ENCODE data around the gene PCSK2. TPM values are rescaled to one million over a fixed set of nuclear protein-coding genes. Genes with fewer than 3 reads are reported as not detected.

The PCSK2 gene
- polyA plus RNA-seq, 2 of the 4 experiments (the other 2 are of a cell fraction) = 0.01 TPM; not detected in 1

- POLR2A ChIA-PET = no interaction called here
- Histone ChIP-seq H3K4me1 (no peaks in the 10 kb centered on the region), H3K4me3 (no peak overlapping the region), H3K9me3 (no peaks in the 10 kb centered on the region), H3K27ac (no peak overlapping the region), H3K4me2 (no peak overlapping the region)
- TF ChIP-seq JUNB (IDR thresholded peaks at IDR 0.05) = no peak
- TF ChIP-seq HOXB5 (CRISPR knock-in tag; IDR thresholded peaks at IDR 0.05) = no peak
- TF ChIP-seq MAX (IDR thresholded peaks at IDR 0.05) = no peak
- no peak for TF ChIP-seq BCL3 (IDR thresholded peaks at IDR 0.05)
- no peak for TF ChIP-seq GATA3 (IDR thresholded peaks at IDR 0.05; ENCODE audit: borderline replicate concordance)
- no peak for TF ChIP-seq CBX2 (IDR thresholded peaks at IDR 0.05; ENCODE audit: borderline replicate concordance, low read depth)
- TF ChIP-seq RARB (CRISPR knock-in tag; IDR thresholded peaks at IDR 0.05) = no peak
- no peak for TF ChIP-seq HES2 (IDR thresholded peaks at IDR 0.05)
- TF ChIP-seq ZC3H11A (IDR thresholded peaks at IDR 0.05) = no peak
- no peak for TF ChIP-seq FOSB (CRISPR knock-in tag; IDR thresholded peaks at IDR 0.05)
- no peak for TF ChIP-seq EHMT2 (IDR thresholded peaks at IDR 0.05; ENCODE audit: low read depth)
- no peak for TF ChIP-seq HDAC2 (IDR thresholded peaks at IDR 0.05)
- TF ChIP-seq KDM1A (IDR thresholded peaks at IDR 0.05; ENCODE audit: low read depth) = no peak
- no peak for TF ChIP-seq PBX3 (IDR thresholded peaks at IDR 0.05)
- TF ChIP-seq RAD21 (conservative IDR thresholded peaks at IDR 0.05 in 1 of 2, IDR thresholded peaks at IDR 0.05 in 1 of 2) = no peak
- TF ChIP-seq MAFK (IDR thresholded peaks at IDR 0.05; ENCODE audit: partially characterized antibody) = no peak
- ATAC-seq (no peak), DNase-seq (ENCODE audit: low read depth in 1 of 2, low spot score in 1 of 2) (no peak), FAIRE-seq (peak; percentile 61)
- CTCF ChIA-PET = interaction anchor here (1.3 to 7.3 kb wide), 2 partner anchors 9 to 620 kb away, joined by 3 to 80 read pairs; no protein-coding TSS in a partner anchor
Observed at GRCh38 chr20:17423782-17424181, 196.9 kb downstream of the PCSK2 start.

- CTCF ChIA-PET = interaction anchor here (1.2 to 15.8 kb wide), 3 partner anchors 7 to 622 kb away, joined by 4 to 361 read pairs (median 80); no protein-coding TSS in a partner anchor
- Histone ChIP-seq H3K4me1 (no peaks in the 10 kb centered on the region), H3K4me2 (no peak overlapping the region), H3K27ac (no peak overlapping the region), H3K4me3 (no peak overlapping the region), H3K9me3 (no peaks in the 10 kb centered on the region)
- WGBS (ENCODE audit: missing lambda C conversion rate) = 5% methylated on average over 2 of the region's 2 CpGs
- no peak for FAIRE-seq
- no peak for DNase-seq (ENCODE audit: low read depth in 1 of 2, low spot score in 1 of 2)
- TF ChIP-seq MAFK (IDR thresholded peaks at IDR 0.05; ENCODE audit: partially characterized antibody) (no peak), PHF8 (IDR thresholded peaks at IDR 0.05; ENCODE audit: borderline replicate concordance, low read depth) (no peak), KDM1A (IDR thresholded peaks at IDR 0.05; ENCODE audit: low read depth) (no peak), TP53 (CRISPR knock-in tag; IDR thresholded peaks at IDR 0.05) (no peak), FOXS1 (CRISPR knock-in tag; IDR thresholded peaks at IDR 0.05) (no peak), FOSB (CRISPR knock-in tag; IDR thresholded peaks at IDR 0.05) (no peak), RAD21 (conservative IDR thresholded peaks at IDR 0.05 in 1 of 2, IDR thresholded peaks at IDR 0.05 in 1 of 2) (no peak), ATOH8 (CRISPR knock-in tag; IDR thresholded peaks at IDR 0.05; ENCODE audit: low read depth) (no peak), POLR2AphosphoS2 (conservative IDR thresholded peaks at IDR 0.05; ENCODE audit: low read length) (no peak), RFX5 (IDR thresholded peaks at IDR 0.05) (no peak), CHD4 (IDR thresholded peaks at IDR 0.05; ENCODE audit: borderline replicate concordance) (no peak), RNF2 (IDR thresholded peaks at IDR 0.05; ENCODE audit: borderline replicate concordance, low read depth) (no peak), ELK1 (IDR thresholded peaks at IDR 0.05; ENCODE audit: low read depth, low read length) (no peak), HOXA7 (CRISPR knock-in tag; IDR thresholded peaks at IDR 0.05) (no peak), HDAC2 (IDR thresholded peaks at IDR 0.05) (no peak), SMC3 (IDR thresholded peaks at IDR 0.05) (no peak), BCL3 (IDR thresholded peaks at IDR 0.05) (no peak)
- ATAC-seq = no peak
- POLR2A ChIA-PET = no interaction called here
Observed at GRCh38 chr20:17427638-17428037, 200.8 kb downstream of the PCSK2 start.

Measured in A549 (cell line).